Heart left ventricle (tissue), 16 donors: ENCODE measurements around the gene PNCK. TPM values are rescaled to one million over a fixed set of nuclear protein-coding genes. Genes with fewer than 3 reads are reported as not detected.

Experiments used
- ATAC-seq, 4 donors: fragments of 200-7000 bp; cut with Tn5 transposase; one replicate each; pipeline ENCODE4 v1.9.1; 2020 to 2022; ENCODE audit warnings: moderate library complexity in 4 of 4, mild to moderate bottlenecking in 3 of 4, moderate number of reproducible peaks in 1 of 4
- DNase-seq, 5 donors: peaks; one replicate each; pipeline ENCODE4 v3.0.0-alpha.2; 2020
- H3K27ac ChIP-seq, 12 donors: fragments of 200-600 bp; sonication (generic) in 4 of 12; one replicate each; pipeline versions ENCODE4 v1.5.0 to v1.8.0; 2016 to 2022; ENCODE audit warnings: mild to moderate bottlenecking in 2 of 12
- H3K27me3 ChIP-seq, 9 donors: fragments of 200-600 bp; sonication (generic) in 2 of 9; one replicate each; pipeline versions ENCODE4 v1.5.1 to v1.8.0; 2016 to 2022; ENCODE audit warnings: mild to moderate bottlenecking in 3 of 9
- H3K36me3 ChIP-seq, 9 donors: fragments of 200-600 bp; sonication (generic) in 2 of 9; one replicate each; pipeline versions ENCODE4 v1.5.0 to v1.8.0; 2018 to 2022; ENCODE audit warnings: mild to moderate bottlenecking in 2 of 9
- H3K4me1 ChIP-seq, 12 donors: fragments of 200-600 bp; sonication (generic) in 4 of 12; one replicate each; pipeline versions ENCODE4 v1.5.0 to v1.8.0; 2016 to 2022; ENCODE audit warnings: mild to moderate bottlenecking in 3 of 12
- H3K4me3 ChIP-seq, 12 donors: fragments of 200-600 bp; sonication (generic) in 4 of 12; one replicate each; pipeline versions ENCODE4 v1.5.0 to v1.8.0; 2017 to 2022; ENCODE audit warnings: mild to moderate bottlenecking in 9 of 12, moderate library complexity in 4 of 12
- H3K9me3 ChIP-seq, 12 donors: fragments of 200-600 bp; sonication (generic) in 4 of 12; one replicate each; pipeline versions ENCODE4 v1.5.0 to v1.8.0; 2016 to 2022; ENCODE audit warnings: mild to moderate bottlenecking in 1 of 12
- POLR2A ChIP-seq, 2 donors: fragments of 450-650 bp; IDR thresholded peaks; one replicate each; pipeline ENCODE4 v1.6.1; 2017; ENCODE audit warnings: antibody characterized with exemption in 2 of 2, mild to moderate bottlenecking in 2 of 2, moderate library complexity in 2 of 2
- WGBS, 4 donors: extraction: QIAGEN DNeasy Blood & Tissue Kit in 2 of 4; methylation state at CpG; one replicate each; pipeline versions ENCODE4 v1.1.5 to v1.1.7; 2013 to 2018; 5-methylcytosine and 5-hydroxymethylcytosine counted together
- intact Hi-C, 10 donors: fragments of 100-400 bp; cut with DNase I; formaldehyde crosslinking; loops; one replicate each; pipeline versions ENCODE4 v1.11.1 to v1.14.2; 2022
- polyA plus RNA-seq, 2 donors: library from polyadenylated mRNA; stranded (reverse); fragments of 200-250 nt; gene quantifications; one replicate each; pipeline ENCODE4 v1.2.3, GENCODE V29; 2013
- total RNA-seq, 9 donors: library from RNA; depleted of rRNA in 2 of 9; stranded (reverse); fragments of >200 nt in 2 of 9; fragmentation: NEBNext Ultra II Directional in 3 of 9; extraction: Animal tissue kit (Norgen Biotek cat#: 25700) in 3 of 9; gene quantifications; one replicate each; pipeline versions ENCODE4 v1.1.0 to v1.2.4, GENCODE V29; 2016 to 2023
- TF ChIP-seq, protein P1 (sequence below), 12 donors: fragments of 200-600 bp; sonication (generic) in 4 of 12; IDR thresholded peaks; one replicate each; pipeline versions ENCODE4 v1.5.0 to v1.8.0; 2018 to 2022; ENCODE audit warnings: antibody characterized with exemption in 12 of 12, mild to moderate bottlenecking in 5 of 12
- donor health status: ischemic (EF 13 %, LVEDD 7.1; RV severe dilation, severe dysfunction).
- donor health status: healthy with polysubstance abuse.
- donor health status: DM: no; HTN: yes; CAD: no.
- donor health status: DM: no; HTN: no; CAD: no.
- donor health status: ischemic (EF 25% LVEDD 6.9; RV normal size, moderate dysfunction).
- donor health status: ischemic (EF 25% LVEDD 5.7; RV mildly dilated, moderate dysfunction).
- donor health status: healthy.
- donor health status: DM: yes; HTN: yes; CAD: no.
- donor health status: ischemic (EF 35%, LVEDD 5.7; RV mildly dilated, moderate dysfunction).
- donor health status: nonischemic (EF 11% LVEDD 7.7; RV severe dilation, severe dysfunction).
- donor health status: DM: yes; HTN: yes; CAD: no.
- donor health status: PGD.
- donor health status: ischemic (EF 29% LVEDD 5.4; RV normal size, mild dysfunction).
- donor health status: nonischemic (EF 23%, LVEDD 6.1; RV moderate dilation, normal function).

PNCK gene
- total and polyA plus RNA-seq, 11 donors: 1.4 to 7.3 (median 6.4) TPM

DNA sequence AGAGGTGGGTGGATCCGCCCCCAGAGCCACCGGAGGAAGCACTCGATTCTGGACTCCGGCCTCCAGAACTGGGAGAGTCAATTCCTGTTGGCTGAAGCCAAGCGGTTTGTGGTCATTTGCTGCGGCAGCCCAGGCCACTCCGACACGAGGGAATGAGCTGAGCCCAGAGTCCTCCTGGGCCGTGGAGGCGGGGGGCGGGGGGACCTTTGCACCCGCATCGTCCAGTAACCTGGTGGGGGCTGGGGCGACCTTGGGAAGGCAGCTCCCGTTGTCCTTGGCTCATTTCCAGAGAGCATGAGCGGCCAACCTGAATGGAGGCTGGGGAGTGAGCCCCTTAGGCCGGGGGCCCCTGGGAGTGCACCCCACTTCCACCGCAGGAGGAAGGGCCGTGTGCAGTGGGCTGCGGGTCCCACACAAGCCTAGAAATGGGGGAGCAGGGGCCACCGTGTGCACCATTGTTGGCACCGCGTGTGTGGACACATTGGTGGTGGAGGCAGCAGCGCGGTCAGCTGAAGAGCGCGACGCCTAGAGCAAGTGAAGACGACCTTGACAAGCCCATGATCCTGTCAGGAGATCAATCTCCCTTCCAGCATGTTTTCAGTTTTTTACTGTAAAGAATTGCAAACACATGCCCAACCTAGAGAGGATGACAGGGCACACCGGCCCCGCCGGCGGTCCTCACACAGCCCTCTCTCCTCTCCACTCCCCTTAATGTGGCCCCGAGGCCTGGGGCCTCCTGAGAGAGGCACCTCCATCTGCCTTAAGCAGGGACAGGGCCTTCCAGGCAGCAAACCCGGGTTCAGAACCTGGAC lies 46.5 kb downstream of the PNCK start:
- Histone ChIP-seq H3K9me3 (peaks cover 0 to 15% (median 0%) of the 10 kb centered on the region in 12 donors), H3K27ac (no peak overlapping the region), H3K27me3 (peaks cover 0 to 15% (median 0%) of the 10 kb centered on the region in 9 donors), H3K36me3 (no peaks in the 10 kb centered on the region), H3K4me1 (no peaks in the 10 kb centered on the region), H3K4me3 (no peak overlapping the region)
- intact Hi-C loops: loop anchor here in 1 of 10 donors (10.0 kb wide), 1 partner anchor 368 kb away; no protein-coding TSS in a partner anchor
- TF ChIP-seq, protein P1, sequence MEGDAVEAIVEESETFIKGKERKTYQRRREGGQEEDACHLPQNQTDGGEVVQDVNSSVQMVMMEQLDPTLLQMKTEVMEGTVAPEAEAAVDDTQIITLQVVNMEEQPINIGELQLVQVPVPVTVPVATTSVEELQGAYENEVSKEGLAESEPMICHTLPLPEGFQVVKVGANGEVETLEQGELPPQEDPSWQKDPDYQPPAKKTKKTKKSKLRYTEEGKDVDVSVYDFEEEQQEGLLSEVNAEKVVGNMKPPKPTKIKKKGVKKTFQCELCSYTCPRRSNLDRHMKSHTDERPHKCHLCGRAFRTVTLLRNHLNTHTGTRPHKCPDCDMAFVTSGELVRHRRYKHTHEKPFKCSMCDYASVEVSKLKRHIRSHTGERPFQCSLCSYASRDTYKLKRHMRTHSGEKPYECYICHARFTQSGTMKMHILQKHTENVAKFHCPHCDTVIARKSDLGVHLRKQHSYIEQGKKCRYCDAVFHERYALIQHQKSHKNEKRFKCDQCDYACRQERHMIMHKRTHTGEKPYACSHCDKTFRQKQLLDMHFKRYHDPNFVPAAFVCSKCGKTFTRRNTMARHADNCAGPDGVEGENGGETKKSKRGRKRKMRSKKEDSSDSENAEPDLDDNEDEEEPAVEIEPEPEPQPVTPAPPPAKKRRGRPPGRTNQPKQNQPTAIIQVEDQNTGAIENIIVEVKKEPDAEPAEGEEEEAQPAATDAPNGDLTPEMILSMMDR (IDR thresholded peaks at IDR 0.05): no peak
- no peak for TF ChIP-seq POLR2A (IDR thresholded peaks at IDR 0.05)
- DNase-seq: peak in 1 of 5 donors; percentile 19
- ATAC-seq: no peak
- 62 to 82% (median 79%) methylated on average over 23 to 35 of the region's 35 CpGs for WGBS, 4 donors

DNA sequence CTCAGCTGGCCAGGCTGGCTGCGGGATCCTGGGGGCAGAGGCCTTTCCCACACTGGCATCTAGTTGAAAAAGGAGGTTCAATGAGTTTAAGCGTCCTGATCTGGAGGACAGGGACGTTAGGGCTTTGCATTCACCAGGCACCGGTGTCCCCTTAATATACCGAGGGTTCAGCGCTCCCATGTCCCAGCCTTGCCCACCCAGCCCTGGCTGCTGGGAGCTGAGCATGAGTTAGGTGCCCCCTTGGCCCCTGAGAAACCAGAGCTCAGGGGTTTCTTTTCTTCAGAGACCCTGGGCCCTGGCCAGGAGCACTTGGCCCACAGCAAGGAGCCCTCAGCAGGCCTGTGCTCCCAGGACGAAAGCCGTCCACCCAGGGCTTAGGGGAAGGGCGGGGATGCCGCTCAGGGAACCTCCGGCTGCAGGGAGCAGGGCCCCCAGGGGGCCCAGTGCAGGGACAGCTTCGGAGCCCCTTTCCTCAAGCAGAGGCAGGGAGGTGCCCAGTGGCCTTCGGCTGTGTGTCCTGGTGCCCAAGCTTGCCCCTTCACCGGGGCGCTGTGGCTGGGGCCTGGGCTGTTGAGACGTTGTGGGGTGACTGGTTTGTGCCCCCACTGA lies 47.5 kb downstream of the PNCK start:
- Histone ChIP-seq H3K27ac (no peak overlapping the region), H3K9me3 (peaks cover 0 to 9% (median 0%) of the 10 kb centered on the region in 12 donors), H3K36me3 (no peaks in the 10 kb centered on the region), H3K27me3 (peaks cover 0 to 17% (median 0%) of the 10 kb centered on the region in 9 donors), H3K4me1 (no peaks in the 10 kb centered on the region), H3K4me3 (no peak overlapping the region)
- 64 to 85% (median 84%) methylated on average over 7 to 16 of the region's 16 CpGs for WGBS, 4 donors
- TF ChIP-seq POLR2A (IDR thresholded peaks at IDR 0.05): no peak
- TF ChIP-seq, protein P1 (IDR thresholded peaks at IDR 0.05): no peak
- DNase-seq (peak in 1 of 5 donors; percentile 15), ATAC-seq (no peak)
- intact Hi-C loops: loop anchor here in 1 of 10 donors (10.0 kb wide), 1 partner anchor 369 kb away; no protein-coding TSS in a partner anchor

DNA sequence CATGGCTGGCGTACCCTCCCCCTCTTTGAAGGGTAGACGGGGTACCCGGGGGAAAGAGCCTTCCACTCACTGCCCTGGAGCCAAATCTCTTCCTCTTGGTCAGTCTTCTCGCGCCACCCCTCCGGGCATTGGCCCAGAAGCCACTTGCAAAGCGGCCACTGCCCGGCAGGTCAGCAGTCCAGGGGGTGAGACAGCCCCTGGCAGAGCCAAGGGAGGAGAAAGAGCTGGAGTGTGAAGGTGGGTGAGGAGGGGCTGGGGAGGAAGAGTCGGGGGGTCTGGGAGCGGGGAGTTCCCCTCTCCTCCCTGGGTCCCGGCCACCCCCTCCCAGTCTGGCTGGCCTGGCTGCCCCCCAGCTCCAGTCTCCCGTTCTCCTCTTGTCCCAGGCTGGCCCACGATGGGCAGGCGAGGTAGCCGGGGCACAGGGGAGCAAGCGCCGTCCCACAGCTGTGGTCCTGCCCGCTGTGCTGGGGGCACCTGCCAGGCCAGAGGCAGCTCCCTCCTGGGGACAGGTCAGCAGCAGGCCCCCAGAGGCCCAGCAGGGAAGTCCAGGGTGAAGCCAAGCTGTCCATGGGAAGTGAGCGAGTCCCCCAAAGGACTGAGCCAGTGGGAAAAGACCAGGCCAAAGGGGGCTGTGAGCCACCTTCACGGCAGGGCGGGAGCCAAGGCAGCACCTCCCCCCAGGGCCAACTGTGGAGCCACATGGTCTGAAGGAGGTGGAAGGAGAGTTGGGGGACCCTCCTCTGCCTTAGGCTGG lies 48.2 kb downstream of the PNCK start:
- DNase-seq: peak in 1 of 5 donors; percentile 10
- Histone ChIP-seq H3K4me1 (no peaks in the 10 kb centered on the region), H3K36me3 (no peaks in the 10 kb centered on the region), H3K4me3 (no peak overlapping the region), H3K27ac (no peak overlapping the region), H3K27me3 (peaks cover 0 to 17% (median 0%) of the 10 kb centered on the region in 9 donors), H3K9me3 (peaks cover 0 to 2% (median 0%) of the 10 kb centered on the region in 12 donors)
- TF ChIP-seq POLR2A (IDR thresholded peaks at IDR 0.05): no peak
- TF ChIP-seq, protein P1 (IDR thresholded peaks at IDR 0.05): no peak
- WGBS, 4 donors: 88 to 93% (median 91%) methylated on average over 16 to 21 of the region's 21 CpGs
- ATAC-seq: no peak
- intact Hi-C loops: loop anchor here in 1 of 10 donors (10.0 kb wide), 1 partner anchor 369 kb away; no protein-coding TSS in a partner anchor
